ENCODE results near the gene RFPL2. TPM values are rescaled to one million over a fixed set of nuclear protein-coding genes. Genes with fewer than 3 reads are reported as not detected.

The RFPL2 gene
- 11.8 TPM for total RNA-seq (ENCODE audit: unreplicated experiment)
- long read RNA-seq, partial matches to known transcripts: 0 of 5 reads
- long read RNA-seq, other reads (novel, unspliced or antisense): 2 of 5 reads

DNA sequence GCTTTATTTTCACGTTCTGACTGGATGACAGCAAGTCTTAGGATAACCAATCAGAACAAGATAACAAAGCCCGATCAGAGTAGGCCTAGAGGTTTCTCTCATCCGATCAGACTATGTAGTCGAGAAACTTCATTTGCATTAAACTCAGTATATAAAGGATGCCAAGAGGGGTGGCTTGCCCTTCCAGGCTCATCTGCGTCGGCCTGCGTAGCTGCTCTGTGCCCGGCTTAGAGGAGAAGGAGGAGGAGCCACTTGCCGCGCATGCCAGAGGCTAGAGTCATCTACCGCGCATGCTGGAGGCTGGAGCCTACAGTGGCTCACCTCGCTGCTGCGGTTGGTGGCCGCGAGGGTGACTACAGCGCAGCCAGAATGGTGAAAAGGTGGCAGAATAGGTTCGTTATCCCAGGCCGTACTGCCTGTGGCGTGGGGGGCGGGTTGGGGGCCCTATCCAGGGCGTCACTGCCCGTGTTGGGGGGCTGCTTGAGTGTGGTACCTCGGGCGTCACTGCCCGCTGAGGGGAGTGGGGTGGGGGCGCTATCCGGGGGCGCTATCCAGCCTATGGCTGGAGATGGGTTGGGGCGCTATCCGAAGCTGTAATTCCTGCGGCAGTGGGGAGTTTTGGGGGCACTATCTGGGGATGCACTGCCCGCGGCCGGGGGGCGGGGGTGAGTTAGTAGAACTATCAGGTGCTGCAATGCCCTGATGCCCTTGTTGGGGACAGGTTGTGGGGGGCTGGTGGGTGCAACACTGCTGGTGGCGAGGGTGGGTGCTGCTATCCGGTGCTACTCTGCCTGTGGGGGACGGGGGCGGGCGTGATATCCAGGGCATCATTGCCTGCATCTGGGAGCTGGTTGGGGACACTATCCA, at the start of gene RFPL2:
Gene RFPL2, minus strand, starts transcription at position 218 of the 867 bp plus-strand sequence. CDS start 2,622 bp downstream, outside the sequence.
- Mint-ChIP-seq H3K36me3 (ENCODE audit: low read depth, unreplicated experiment) (peaks cover 10% of the 10 kb centered on the region), H3K4me3 (ENCODE audit: unreplicated experiment) (peak within 1 kb of the TSS; percentile 94), H3K27ac (ENCODE audit: unreplicated experiment) (no peak within 1 kb of the TSS), H3K27me3 (ENCODE audit: unreplicated experiment) (peaks cover 19% of the 10 kb centered on the region), H3K4me1 (ENCODE audit: unreplicated experiment) (peaks cover 53% of the 10 kb centered on the region), H3K9me3 (ENCODE audit: unreplicated experiment) (no peaks in the 10 kb centered on the region)
- DNase-seq (ENCODE audit: low spot score): peak; percentile 62
- TF ChIP-seq, protein P1, sequence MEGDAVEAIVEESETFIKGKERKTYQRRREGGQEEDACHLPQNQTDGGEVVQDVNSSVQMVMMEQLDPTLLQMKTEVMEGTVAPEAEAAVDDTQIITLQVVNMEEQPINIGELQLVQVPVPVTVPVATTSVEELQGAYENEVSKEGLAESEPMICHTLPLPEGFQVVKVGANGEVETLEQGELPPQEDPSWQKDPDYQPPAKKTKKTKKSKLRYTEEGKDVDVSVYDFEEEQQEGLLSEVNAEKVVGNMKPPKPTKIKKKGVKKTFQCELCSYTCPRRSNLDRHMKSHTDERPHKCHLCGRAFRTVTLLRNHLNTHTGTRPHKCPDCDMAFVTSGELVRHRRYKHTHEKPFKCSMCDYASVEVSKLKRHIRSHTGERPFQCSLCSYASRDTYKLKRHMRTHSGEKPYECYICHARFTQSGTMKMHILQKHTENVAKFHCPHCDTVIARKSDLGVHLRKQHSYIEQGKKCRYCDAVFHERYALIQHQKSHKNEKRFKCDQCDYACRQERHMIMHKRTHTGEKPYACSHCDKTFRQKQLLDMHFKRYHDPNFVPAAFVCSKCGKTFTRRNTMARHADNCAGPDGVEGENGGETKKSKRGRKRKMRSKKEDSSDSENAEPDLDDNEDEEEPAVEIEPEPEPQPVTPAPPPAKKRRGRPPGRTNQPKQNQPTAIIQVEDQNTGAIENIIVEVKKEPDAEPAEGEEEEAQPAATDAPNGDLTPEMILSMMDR (IDR thresholded peaks at IDR 0.05; ENCODE audit: unreplicated experiment): no peak

DNA sequence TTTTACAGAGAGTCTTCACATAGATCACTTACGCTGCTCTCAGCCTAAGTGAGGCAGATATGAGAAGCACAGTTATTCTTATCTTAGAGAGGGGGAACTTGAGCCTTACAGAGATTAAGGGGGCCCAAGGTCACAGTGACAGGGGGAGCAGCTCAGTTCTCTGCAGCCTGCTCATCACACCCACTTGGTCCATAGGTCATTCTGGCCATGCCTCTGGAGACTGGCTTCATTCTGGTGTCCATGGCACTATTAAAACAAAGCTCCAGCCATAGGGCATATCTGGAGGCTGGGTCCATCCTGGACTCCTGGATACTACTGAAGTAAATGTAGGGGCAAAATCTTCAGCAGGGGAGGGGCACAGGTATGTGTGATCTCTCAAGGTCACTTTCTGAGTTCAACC, 44.4 kb upstream of the RFPL2 start:
- TF ChIP-seq, protein P1 (IDR thresholded peaks at IDR 0.05; ENCODE audit: unreplicated experiment): no peak
- Mint-ChIP-seq H3K9me3 (ENCODE audit: unreplicated experiment) (no peaks in the 10 kb centered on the region), H3K4me1 (ENCODE audit: unreplicated experiment) (peaks cover 37% of the 10 kb centered on the region), H3K4me3 (ENCODE audit: unreplicated experiment) (no peak overlapping the region), H3K27me3 (ENCODE audit: unreplicated experiment) (peaks cover 5% of the 10 kb centered on the region), H3K27ac (ENCODE audit: unreplicated experiment) (peak overlapping the region; percentile 89), H3K36me3 (ENCODE audit: low read depth, unreplicated experiment) (peaks cover 22% of the 10 kb centered on the region)
- DNase-seq (ENCODE audit: low spot score): no peak

DNA sequence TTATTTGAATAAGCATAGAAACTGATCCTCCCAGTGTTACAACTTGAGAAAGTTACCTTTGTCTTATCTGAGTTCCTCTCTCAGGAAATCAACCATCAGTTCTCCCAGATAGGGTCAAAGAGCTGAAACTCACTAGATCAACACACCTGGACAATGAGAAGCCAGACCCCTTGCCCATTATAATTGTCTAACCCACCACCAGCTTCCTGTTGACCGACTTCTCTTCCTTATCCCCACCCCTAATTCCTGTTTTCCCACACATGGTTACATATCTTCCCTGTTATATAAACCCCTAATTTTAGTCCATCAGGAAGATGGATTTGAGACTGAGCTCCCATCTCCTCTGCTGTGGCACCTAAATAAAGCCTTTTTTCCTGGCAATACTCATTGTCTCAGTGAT, 43.4 kb upstream of the RFPL2 start:
- no peaks in the 10 kb centered on the region for H3K9me3 Mint-ChIP-seq (ENCODE audit: unreplicated experiment)
- peaks cover 5% of the 10 kb centered on the region for H3K27me3 Mint-ChIP-seq (ENCODE audit: unreplicated experiment)
- H3K27ac Mint-ChIP-seq (ENCODE audit: unreplicated experiment): peak overlapping the region; percentile 89
- peaks cover 21% of the 10 kb centered on the region for H3K36me3 Mint-ChIP-seq (ENCODE audit: low read depth, unreplicated experiment)
- peaks cover 37% of the 10 kb centered on the region for H3K4me1 Mint-ChIP-seq (ENCODE audit: unreplicated experiment)
- DNase-seq (ENCODE audit: low spot score): no peak
- TF ChIP-seq, protein P1 (IDR thresholded peaks at IDR 0.05; ENCODE audit: unreplicated experiment): no peak
- H3K4me3 Mint-ChIP-seq (ENCODE audit: unreplicated experiment): no peak overlapping the region

DNA sequence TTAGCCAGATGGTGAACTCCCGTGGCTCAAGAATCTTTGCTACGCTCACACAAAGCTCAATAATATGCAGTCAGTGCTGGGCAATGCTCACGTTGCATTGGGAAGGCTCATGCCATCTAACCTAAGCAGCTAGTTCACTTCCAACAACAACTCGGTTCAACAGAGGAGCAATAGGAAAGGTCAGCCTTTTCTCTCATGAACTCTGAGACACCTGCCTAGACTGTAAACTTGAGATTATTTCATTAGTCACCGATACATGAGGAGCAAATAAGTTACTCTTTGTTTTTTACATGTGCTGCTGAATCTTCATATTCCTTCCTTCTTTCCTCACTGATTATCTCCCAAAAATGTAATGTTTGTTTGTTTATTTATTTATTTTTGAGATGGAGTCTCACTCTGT, 41.3 kb upstream of the RFPL2 start:
- Mint-ChIP-seq H3K27me3 (ENCODE audit: unreplicated experiment) (peaks cover 3% of the 10 kb centered on the region), H3K4me1 (ENCODE audit: unreplicated experiment) (peaks cover 37% of the 10 kb centered on the region), H3K4me3 (ENCODE audit: unreplicated experiment) (no peak overlapping the region), H3K27ac (ENCODE audit: unreplicated experiment) (no peak overlapping the region), H3K9me3 (ENCODE audit: unreplicated experiment) (no peaks in the 10 kb centered on the region), H3K36me3 (ENCODE audit: low read depth, unreplicated experiment) (peaks cover 13% of the 10 kb centered on the region)
- no peak for DNase-seq (ENCODE audit: low spot score)
- TF ChIP-seq, protein P1 (IDR thresholded peaks at IDR 0.05; ENCODE audit: unreplicated experiment): no peak

DNA sequence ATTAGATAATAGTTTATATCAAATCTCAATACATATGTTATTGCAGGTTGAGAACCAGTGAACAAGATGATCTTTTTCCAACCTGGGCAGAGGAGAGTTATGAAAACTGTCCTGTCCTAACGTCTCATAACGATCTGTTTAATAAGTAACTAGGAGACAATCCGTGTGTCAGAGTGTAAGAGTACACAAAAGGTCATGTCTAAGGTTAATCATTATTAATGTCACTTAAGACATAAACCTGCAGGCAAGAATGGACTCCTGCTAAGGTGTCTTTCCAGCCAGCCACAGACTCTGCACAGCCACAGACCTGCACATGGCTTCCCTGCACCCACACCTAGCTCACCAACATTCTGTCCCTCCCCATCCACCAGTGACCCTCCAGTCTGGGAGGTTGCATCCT, 40.2 kb upstream of the RFPL2 start:
- TF ChIP-seq, protein P1 (IDR thresholded peaks at IDR 0.05; ENCODE audit: unreplicated experiment): no peak
- H3K27me3 Mint-ChIP-seq (ENCODE audit: unreplicated experiment): peaks cover 3% of the 10 kb centered on the region
- H3K27ac Mint-ChIP-seq (ENCODE audit: unreplicated experiment): no peak overlapping the region
- H3K9me3 Mint-ChIP-seq (ENCODE audit: unreplicated experiment): no peaks in the 10 kb centered on the region
- peaks cover 13% of the 10 kb centered on the region for H3K36me3 Mint-ChIP-seq (ENCODE audit: low read depth, unreplicated experiment)
- H3K4me1 Mint-ChIP-seq (ENCODE audit: unreplicated experiment): peaks cover 36% of the 10 kb centered on the region
- H3K4me3 Mint-ChIP-seq (ENCODE audit: unreplicated experiment): no peak overlapping the region
- no peak for DNase-seq (ENCODE audit: low spot score)

Measured in endothelial cell (in vitro differentiated cells).